Activated CD8-positive, alpha-beta memory T cell treated with anti-CD3 and anti-CD28 coated beads for 36 hours (primary cell): ENCODE measurements around the gene SLC43A3. TPM values are rescaled to one million over a fixed set of nuclear protein-coding genes. Genes with fewer than 3 reads are reported as not detected.

ENCODE experiments used
- CTCF ChIA-PET: fragments of 350-600 bp; sonication (Branson Sonifier 250); formaldehyde crosslinking; loops from one replicate; lab custom pipeline; 2021; ENCODE audit warnings: antibody characterized with exemption; lab: Charles Lee
- POLR2A ChIA-PET: fragments of 350-600 bp; sonication (Branson Sonifier 250); formaldehyde crosslinking; loops from one replicate; lab custom pipeline; 2021; ENCODE audit warnings: antibody characterized with exemption; lab: Charles Lee
- total RNA-seq, 2 experiments: library from RNA; stranded (reverse); gene quantifications; one replicate each; pipeline ENCODE4 v1.2.3, GENCODE V29; 2021

The SLC43A3 gene
- total RNA-seq, 2 experiments from 2014 or later, result 444 to 465 TPM

GRCh38 chr11:57359896-57360690, 66.8 kb downstream of the SLC43A3 start:
- CTCF ChIA-PET, result interaction anchor here (1.2 to 1.3 kb wide), 2 partner anchors 11 to 123 kb away, joined by 4 to 5 read pairs; no protein-coding TSS in a partner anchor
- POLR2A ChIA-PET, result no interaction called here

- POLR2A ChIA-PET, result no interaction called here
- CTCF ChIA-PET, result interaction anchor here (1.2 to 1.3 kb wide), 2 partner anchors 10 to 124 kb away, joined by 4 to 5 read pairs; no protein-coding TSS in a partner anchor
These were observed 67.5 kb downstream of the SLC43A3 start for GRCh38 chr11:57359396-57359795.

GRCh38 chr11:57358991-57359390, 67.9 kb downstream of the SLC43A3 start:
- ChIA-PET CTCF (no interaction called here), POLR2A (no interaction called here)

- CTCF ChIA-PET, result no interaction called here
- POLR2A ChIA-PET, result no interaction called here
These were observed 68.4 kb downstream of the SLC43A3 start for GRCh38 chr11:57358543-57358961.

GRCh38 chr11:57357856-57358255, 69.1 kb downstream of the SLC43A3 start:
- POLR2A ChIA-PET, result no interaction called here
- CTCF ChIA-PET, result no interaction called here

- ChIA-PET POLR2A (no interaction called here), CTCF (no interaction called here)
These were observed 69.6 kb downstream of the SLC43A3 start for GRCh38 chr11:57357310-57357709.

Other genes with a start within 250 kb of the SLC43A3 start
- gene LRRC55, start 245.2 kb downstream of the SLC43A3 start, total RNA-seq, result not detected
- gene APLNR, start 189.9 kb downstream of the SLC43A3 start, total RNA-seq, result not detected
- 10 to 100 TPM; 13.3 to 13.8 TPM for gene TNKS1BP1, start 102.2 kb downstream of the SLC43A3 start, total RNA-seq
- gene SSRP1, start 91.2 kb downstream of the SLC43A3 start, total RNA-seq, result 100 to 1,000 TPM; 311 to 314 TPM
- gene P2RX3, start 88.8 kb downstream of the SLC43A3 start, total RNA-seq, result not detected
- not detected for gene PRG3, start 46.0 kb downstream of the SLC43A3 start, total RNA-seq
- gene PRG2, start 36.5 kb downstream of the SLC43A3 start, total RNA-seq, result 1 to 10 TPM in 1 of 2 experiments, not detected in 1; 1.0 TPM
- gene RTN4RL2, start 33.4 kb upstream of the SLC43A3 start, total RNA-seq, result under 1 TPM; 0.23 to 0.36 TPM
- 10 to 100 TPM; 35.1 to 36.3 TPM for gene SLC43A1, start 88.6 kb upstream of the SLC43A3 start, total RNA-seq
- 100 to 1,000 TPM; 137 to 140 TPM for gene TIMM10, start 103.6 kb upstream of the SLC43A3 start, total RNA-seq
- gene SMTNL1, start 110.5 kb upstream of the SLC43A3 start, total RNA-seq, result not detected
- gene UBE2L6, start 140.6 kb upstream of the SLC43A3 start, total RNA-seq, result 10 to 100 TPM; 81.3 to 88.9 TPM
- gene SERPING1, start 170.6 kb upstream of the SLC43A3 start, total RNA-seq, result not detected
- gene YPEL4, start 222.8 kb upstream of the SLC43A3 start, total RNA-seq, result not detected
- 10 to 100 TPM; 19.8 to 20.5 TPM for gene CLP1, start 230.6 kb upstream of the SLC43A3 start, total RNA-seq
- gene ZDHHC5, start 241.0 kb upstream of the SLC43A3 start, total RNA-seq, result 10 to 100 TPM; 81.9 to 82.2 TPM